Spleen (tissue), 13 donors: ENCODE results near the gene ANAPC5. TPM values are rescaled to one million over a fixed set of nuclear protein-coding genes. Genes with fewer than 3 reads are reported as not detected.
A peak's percentile ranks its signal among the peaks of the same experiment; 100 is the strongest.

Experiments used
- DNase-seq: peaks from one replicate; pipeline ENCODE4 v3.0.0-alpha.2; 2020
- H3K27ac ChIP-seq, 8 donors: fragments of 200-600 bp; sonication (generic) in 7 of 8; 1 replicate in 4 of 8; 2 replicates in 4 of 8; pipeline versions ENCODE4 v1.5.0 to v1.8.0; 2016 to 2021; ENCODE audit warnings: inconsistent platforms in 4 of 8, mild to moderate bottlenecking in 4 of 8, moderate library complexity in 1 of 8
- H3K27me3 ChIP-seq, 7 donors: fragments of 200-600 bp; sonication (generic) in 6 of 7; replicated peaks in 1 of 7; 1 replicate in 4 of 7; 2 replicates in 3 of 7; pipeline versions ENCODE4 v1.5.0 to v1.8.0; 2016 to 2021; ENCODE audit warnings: inconsistent platforms in 3 of 7, mild to moderate bottlenecking in 1 of 7
- H3K36me3 ChIP-seq, 6 donors: fragments of 200-600 bp; sonication (generic) in 5 of 6; 1 replicate in 4 of 6; 2 replicates in 2 of 6; pipeline versions ENCODE4 v1.5.0 to v1.8.0; 2016 to 2021; ENCODE audit warnings: inconsistent platforms in 2 of 6
- H3K4me1 ChIP-seq, 6 donors: fragments of 200-600 bp; sonication (generic) in 5 of 6; 1 replicate in 3 of 6; 2 replicates in 3 of 6; pipeline versions ENCODE4 v1.5.0 to v1.8.0; 2016 to 2021; ENCODE audit warnings: inconsistent platforms in 3 of 6
- H3K4me3 ChIP-seq, 8 donors: fragments of 200-600 bp; sonication (generic) in 7 of 8; 1 replicate in 4 of 8; 2 replicates in 4 of 8; pipeline versions ENCODE4 v1.5.0 to v1.8.0; 2016 to 2021; ENCODE audit warnings: inconsistent platforms in 4 of 8, mild to moderate bottlenecking in 4 of 8, moderate library complexity in 2 of 8
- H3K9me3 ChIP-seq, 8 donors: fragments of 200-600 bp; sonication (generic) in 7 of 8; 1 replicate in 4 of 8; 2 replicates in 4 of 8; pipeline versions ENCODE4 v1.5.0 to v1.8.0; 2016 to 2021; ENCODE audit warnings: inconsistent platforms in 4 of 8
- CTCF ChIP-seq, 11 experiments: fragments of 200-600 bp in 7 of 11; fragments of 450-650 bp in 4 of 11; sonication (generic) in 4 of 11; IDR thresholded peaks in 8 of 11; conservative IDR thresholded peaks in 3 of 11; 1 replicate in 7 of 11; 2 replicates in 4 of 11; pipeline versions ENCODE4 v1.4.0 to v1.8.0; 2016 to 2021; ENCODE audit warnings: antibody characterized with exemption in 11 of 11, inconsistent platforms in 4 of 11, mild to moderate bottlenecking in 1 of 11
- POLR2A ChIP-seq, 3 donors: fragments of 450-650 bp; IDR thresholded peaks; one replicate each; pipeline ENCODE4 v1.5.1; 2017; ENCODE audit warnings: antibody characterized with exemption in 3 of 3, mild to moderate bottlenecking in 1 of 3
- POLR2AphosphoS5 ChIP-seq, 3 donors: sonication (generic); formaldehyde crosslinking; IDR thresholded peaks; one replicate each; pipeline ENCODE4 v1.5.1; 2017; ENCODE audit warnings: antibody characterized with exemption in 3 of 3
- WGBS, 5 donors: extraction: QIAGEN DNeasy Blood & Tissue Kit in 3 of 5; methylation state at CpG; one replicate each; pipeline versions ENCODE4 v1.1.5 to v1.1.7; 2013 to 2018; 5-methylcytosine and 5-hydroxymethylcytosine counted together
- intact Hi-C: fragments of 100-400 bp; cut with DNase I; formaldehyde crosslinking; loops from one replicate; pipeline ENCODE4 v1.15.0; 2023; ENCODE audit warnings: low total_unique reads
- long read RNA-seq, 2 donors: transcript quantifications; one replicate each; lab custom pipeline, GENCODE V29; 2026
- polyA plus RNA-seq, 3 donors: library from polyadenylated mRNA; stranded (reverse); fragments of 200-250 nt; gene quantifications; one replicate each; pipeline ENCODE4 v1.2.1, GENCODE V29; 2013
- total RNA-seq, 7 donors: library from RNA; depleted of rRNA in 3 of 7; stranded (reverse); fragments of >200 nt in 3 of 7; fragmentation: NEBNext Ultra II Directional in 4 of 7; extraction: Animal tissue kit (Norgen Biotek cat#: 25700) in 4 of 7; gene quantifications; one replicate each; pipeline versions ENCODE4 v1.1.0 to v1.2.1, GENCODE V29; 2016 to 2021
- donor health status: healthy with polysubstance abuse.
- donor health status: DM: no; HTN: no; CAD: no; lungs with moderate emphysema.
- donor health status: DM: no; HTN: no; CAD: no.
- donor health status: Bipolar disorder and iron deficiency.
- donor health status: healthy.
- donor health status: DM: no; HTN: no; CAD: no.
- donor health status: DM: yes; HTN: yes; CAD: no.

ANAPC5 gene
- 100 to 1,000 TPM in 6 of 7 donors, 10 to 100 TPM in 1; 97.5 to 162 (median 139) TPM for total RNA-seq
- 100 to 1,000 TPM; 117 to 185 (median 145) TPM for polyA plus RNA-seq
- long read RNA-seq, donor 1, transcript ANAPC5-203 (2 exons, 1,141 nt), result major isoform, 7 of 74 reads
- long read RNA-seq, donor 1, transcript ANAPC5-208 (9 exons, 2,077 nt), result minor isoform, 6 of 74 reads
- long read RNA-seq, donor 1, transcript ANAPC5-218 (17 exons, 2,400 nt), result minor isoform, 6 of 74 reads
- long read RNA-seq, donor 1, transcript ANAPC5-201 (17 exons, 2,513 nt), result minor isoform, 5 of 74 reads
- long read RNA-seq, donor 1, partial matches to known transcripts, result 48 of 74 reads
- long read RNA-seq, donor 1, other reads (novel, unspliced or antisense), result 0 of 74 reads
- long read RNA-seq, donor 2, partial matches to known transcripts, result 13 of 21 reads
- long read RNA-seq, donor 2, other reads (novel, unspliced or antisense), result 0 of 21 reads

GRCh38 chr12:121351820-121352681, at the start of gene ANAPC5:
TSS of gene ANAPC5 (minus strand) at chr12:121352411. CDS start at chr12:121352340, 71 bp downstream.
- Histone ChIP-seq H3K9me3 (no peaks in the 10 kb centered on the region), H3K27me3 (no peaks in the 10 kb centered on the region), H3K4me3 (peak within 1 kb of the TSS; percentile 75 to 99 (median 89)), H3K27ac (peak within 1 kb of the TSS; percentile 75 to 91 (median 84)), H3K4me1 (peaks cover 12 to 58% (median 32%) of the 10 kb centered on the region in 6 donors), H3K36me3 (peaks cover 0 to 15% (median 5%) of the 10 kb centered on the region in 6 donors)
- 0 to 1% (median 0%) methylated on average over 25 to 49 of the region's 49 CpGs for WGBS, 5 donors
- peak; percentile 95 for DNase-seq
- intact Hi-C loops, result loop anchor here (5.0 kb wide), 1 partner anchor 50 kb away; the partner anchor contains the start of gene RNF34
- TF ChIP-seq POLR2A (IDR thresholded peaks at IDR 0.05) (peak in 1 of 3 donors; percentile 79), POLR2AphosphoS5 (IDR thresholded peaks at IDR 0.05) (peak; percentile 89 to 94 (median 92)), CTCF (IDR thresholded peaks at IDR 0.05 in 8 of 11, conservative IDR thresholded peaks at IDR 0.05 in 3 of 11) (peak in 6 of 11 experiments; percentile 12 to 51 (median 40))

DNA sequence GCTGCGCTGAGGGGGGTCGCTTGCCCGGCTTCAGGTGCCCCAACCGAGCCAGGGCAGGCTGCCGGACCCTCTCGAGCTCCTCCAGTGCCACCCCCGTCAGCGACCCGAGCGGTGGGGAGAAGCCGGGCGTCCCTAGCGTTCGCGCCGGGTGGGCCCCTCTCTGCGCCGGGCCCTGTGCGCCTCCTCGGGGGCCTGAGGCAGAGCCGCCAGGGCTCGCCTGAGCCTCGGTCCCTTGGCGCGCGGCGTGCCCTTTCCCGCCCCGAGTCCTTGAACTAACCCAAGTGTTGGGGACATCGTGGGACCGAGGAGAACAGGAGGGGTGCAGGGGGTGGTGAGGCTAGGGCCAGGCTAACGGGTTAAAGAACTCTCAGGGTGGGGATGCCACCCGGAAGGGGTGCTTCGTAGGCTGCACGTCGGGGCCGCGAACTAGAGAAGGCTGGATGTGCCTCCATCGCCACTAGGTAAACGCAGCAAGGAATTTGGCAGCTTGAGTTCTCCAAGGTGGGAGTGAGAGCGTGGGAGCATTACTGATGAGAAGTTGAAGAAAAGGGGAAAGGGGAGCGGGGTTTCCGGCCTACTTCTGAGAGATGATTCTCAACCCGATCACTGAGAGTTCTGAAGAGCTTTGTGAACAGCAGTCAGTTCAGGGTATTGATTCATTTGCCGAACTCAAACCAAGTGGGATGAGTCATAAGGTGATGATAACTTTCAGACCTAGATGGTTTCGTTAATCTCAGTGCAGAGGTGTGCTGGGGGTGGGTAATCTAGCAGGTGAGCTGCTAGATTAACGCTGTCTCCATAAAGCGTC, 48.3 kb upstream of the ANAPC5 start:
- 1 to 3% (median 2%) methylated on average over 31 to 48 of the region's 48 CpGs for WGBS, 5 donors

More for the DNA sequence above, 48.3 kb upstream of the ANAPC5 start:
- intact Hi-C loops, result loop anchor here (5.0 kb wide), 1 partner anchor 48 kb away; the partner anchor contains the start of gene ANAPC5
- peak overlapping the region; percentile 81 to 98 (median 96) for H3K27ac ChIP-seq
- TF ChIP-seq POLR2A (IDR thresholded peaks at IDR 0.05) (no peak), POLR2AphosphoS5 (IDR thresholded peaks at IDR 0.05) (no peak), CTCF (IDR thresholded peaks at IDR 0.05 in 8 of 11, conservative IDR thresholded peaks at IDR 0.05 in 3 of 11) (peak in 1 of 11 experiments; percentile 6)
- no peaks in the 10 kb centered on the region for H3K9me3 ChIP-seq
- H3K4me3 ChIP-seq, result peak overlapping the region; percentile 69 to 98 (median 91)
- DNase-seq, result peak; percentile 90
- H3K27me3 ChIP-seq, result no peaks in the 10 kb centered on the region
- peaks cover 0 to 28% (median 15%) of the 10 kb centered on the region in 6 donors for H3K36me3 ChIP-seq
- peaks cover 22 to 62% (median 39%) of the 10 kb centered on the region in 6 donors for H3K4me1 ChIP-seq
